H9 (cell line): ENCODE results near the gene RAB30. TPM values are rescaled to one million over a fixed set of nuclear protein-coding genes. Genes with fewer than 3 reads are reported as not detected.

ENCODE experiments used
- DNase-seq: peaks from one replicate; pipeline ENCODE4 v3.0.0-alpha.2; 2017
- H2AFZ ChIP-seq: one replicate; pipeline ENCODE4 v1.6.1; 2013; ENCODE audit warnings: mild to moderate bottlenecking, low read length, control low read depth, moderate library complexity
- H2AK5ac ChIP-seq: 2 replicates; pipeline ENCODE4 v1.6.1; 2013; ENCODE audit warnings: low read length, control low read depth, mixed read lengths; ENCODE audit not compliant: insufficient read length
- H2BK120ac ChIP-seq: one replicate; pipeline ENCODE4 v1.6.1; 2013; ENCODE audit warnings: low read depth, mild to moderate bottlenecking, low read length, control low read depth, inconsistent platforms; ENCODE audit not compliant: poor library complexity, severe bottlenecking
- H2BK12ac ChIP-seq: 2 replicates; pipeline ENCODE4 v1.6.1; 2013; ENCODE audit warnings: low read length, control low read depth, mixed read lengths, low read depth; ENCODE audit not compliant: insufficient read length
- H2BK15ac ChIP-seq: 2 replicates; pipeline ENCODE4 v1.6.1; 2013; ENCODE audit warnings: low read depth, low read length, control low read depth
- H2BK20ac ChIP-seq: one replicate; pipeline ENCODE4 v1.6.1; 2013; ENCODE audit warnings: low read depth, mild to moderate bottlenecking, low read length, control low read depth, inconsistent platforms; ENCODE audit not compliant: poor library complexity, severe bottlenecking
- H2BK5ac ChIP-seq: 2 replicates; pipeline ENCODE4 v1.6.1; 2013; ENCODE audit warnings: low read length, control low read depth, mixed read lengths; ENCODE audit not compliant: insufficient read length
- H3K14ac ChIP-seq: 2 replicates; pipeline ENCODE4 v1.6.1; 2013; ENCODE audit warnings: low read length, control low read depth; ENCODE audit not compliant: insufficient read depth
- H3K18ac ChIP-seq: 2 replicates; pipeline ENCODE4 v1.6.1; 2013; ENCODE audit warnings: low read depth, mild to moderate bottlenecking, mixed read lengths, low read length, control low read depth; ENCODE audit not compliant: insufficient read length
- H3K23ac ChIP-seq: 2 replicates; pipeline ENCODE4 v1.6.1; 2013; ENCODE audit warnings: low read length, control low read depth, mixed read lengths, low read depth; ENCODE audit not compliant: insufficient read length
- H3K23me2 ChIP-seq: 2 replicates; pipeline ENCODE4 v1.6.1; 2013; ENCODE audit warnings: low read depth, mild to moderate bottlenecking, mixed read lengths, low read length, control low read depth; ENCODE audit not compliant: insufficient read length, poor library complexity, severe bottlenecking
- H3K27ac ChIP-seq: 2 replicates; pipeline ENCODE4 v1.5.1; 2013; ENCODE audit warnings: low read length, control low read depth, mixed read lengths, low read depth; ENCODE audit not compliant: insufficient read length
- H3K27me3 ChIP-seq: 2 replicates; pipeline ENCODE4 v1.6.1; 2013; ENCODE audit warnings: low read length, control low read depth, inconsistent platforms; ENCODE audit not compliant: insufficient read depth
- H3K4ac ChIP-seq: 2 replicates; pipeline ENCODE4 v1.6.1; 2013; ENCODE audit warnings: low read depth, mild to moderate bottlenecking, control low read depth, inconsistent platforms, low read length, moderate library complexity
- H3K4me1 ChIP-seq: 2 replicates; pipeline ENCODE4 v1.6.1; 2013; ENCODE audit warnings: low read length, control low read depth, inconsistent platforms; ENCODE audit not compliant: insufficient read depth
- H3K4me2 ChIP-seq: 2 replicates; pipeline ENCODE4 v1.6.1; 2013; ENCODE audit warnings: low read length, control low read depth, mixed read lengths; ENCODE audit not compliant: insufficient read length, insufficient read depth
- H3K56ac ChIP-seq: 2 replicates; pipeline ENCODE4 v1.6.1; 2013; ENCODE audit warnings: low read depth, mild to moderate bottlenecking, mixed read lengths, low read length, control low read depth; ENCODE audit not compliant: insufficient read length
- H3K79me1 ChIP-seq: 2 replicates; pipeline ENCODE4 v1.6.1; 2013; ENCODE audit warnings: low read depth, mild to moderate bottlenecking, moderate library complexity, low read length, control low read depth, inconsistent platforms; ENCODE audit not compliant: insufficient read depth, poor library complexity, severe bottlenecking
- H3K79me2 ChIP-seq: 2 replicates; pipeline ENCODE4 v1.6.1; 2013; ENCODE audit warnings: low read length, control low read depth, inconsistent platforms; ENCODE audit not compliant: insufficient read depth
- H3K9ac ChIP-seq: 2 replicates; pipeline ENCODE4 v1.6.1; 2013; ENCODE audit warnings: low read length, control low read depth, mixed read lengths; ENCODE audit not compliant: insufficient read length; ENCODE audit errors: extremely low read depth
- H3K9me3 ChIP-seq: one replicate; pipeline ENCODE4 v1.6.1; 2013; ENCODE audit warnings: low read depth, low read length, inconsistent platforms; ENCODE audit not compliant: control insufficient read depth
- H3T11ph ChIP-seq: one replicate; pipeline ENCODE4 v1.6.1; 2013; ENCODE audit warnings: mild to moderate bottlenecking, low read length, control low read depth, inconsistent platforms
- H4K20me1 ChIP-seq: one replicate; pipeline ENCODE4 v1.6.1; 2013; ENCODE audit not compliant: control insufficient read depth, insufficient read length, insufficient read depth
- H4K5ac ChIP-seq: 2 replicates; pipeline ENCODE4 v1.6.1; 2013; ENCODE audit warnings: low read depth, mild to moderate bottlenecking, mixed read lengths, low read length, control low read depth; ENCODE audit not compliant: insufficient read length
- H4K8ac ChIP-seq: replicated peaks from 2 replicates; pipeline ENCODE4 v1.6.1; 2013; ENCODE audit warnings: low read length, control low read depth, mixed read lengths, low read depth; ENCODE audit not compliant: insufficient read length
- H4K91ac ChIP-seq: 2 replicates; pipeline ENCODE4 v1.6.1; 2013; ENCODE audit warnings: low read depth, mild to moderate bottlenecking, moderate library complexity, mixed read lengths, low read length, control low read depth; ENCODE audit not compliant: insufficient read length
- H3K27ac Mint-ChIP-seq, 3 experiments: 2 replicates in 2 of 3; 3 replicates in 1 of 3; pipeline ENCODE4 v1.8.0; 2020 to 2021; ENCODE audit warnings: mixed read lengths in 3 of 3, mild to moderate bottlenecking in 1 of 3, moderate library complexity in 1 of 3
- H3K27me3 Mint-ChIP-seq: 2 replicates; pipeline ENCODE4 v1.8.0; 2021; ENCODE audit warnings: low read depth, mild to moderate bottlenecking, moderate library complexity, mixed read lengths
- H3K36me3 Mint-ChIP-seq, 3 experiments: 2 replicates in 2 of 3; 3 replicates in 1 of 3; pipeline ENCODE4 v1.8.0; 2020 to 2021; ENCODE audit warnings: low read depth in 3 of 3, mixed read lengths in 3 of 3; ENCODE audit not compliant: insufficient read depth in 1 of 3
- H3K4me1 Mint-ChIP-seq, 2 experiments: 2 replicates each; pipeline ENCODE4 v1.8.0; 2020; ENCODE audit warnings: mixed read lengths in 2 of 2
- H3K4me3 Mint-ChIP-seq, 2 experiments: 2 replicates in 1 of 2; 3 replicates in 1 of 2; pipeline ENCODE4 v1.8.0; 2020 to 2021; ENCODE audit warnings: mild to moderate bottlenecking in 2 of 2, mixed read lengths in 2 of 2, moderate library complexity in 1 of 2
- H3K9me3 Mint-ChIP-seq, 2 experiments: 2 replicates in 1 of 2; 3 replicates in 1 of 2; pipeline ENCODE4 v1.8.0; 2020; ENCODE audit warnings: mild to moderate bottlenecking in 2 of 2, mixed read lengths in 2 of 2, moderate library complexity in 1 of 2
- CTCF ChIP-seq: fragments of 200-600 bp; sonication (generic); conservative IDR thresholded peaks from 3 replicates; pipeline ENCODE4 v1.8.0; 2021; ENCODE audit warnings: antibody characterized with exemption, mild to moderate bottlenecking
- WGBS: extraction: QIAGEN DNeasy Blood & Tissue Kit; methylation state at CpG from one replicate; pipeline ENCODE4 v1.1.7; 2013; ENCODE audit warnings: missing lambda C conversion rate, low lambda C conversion rate, mixed read lengths; ENCODE audit not compliant: insufficient read length; ENCODE audit errors: extremely low coverage; 5-methylcytosine and 5-hydroxymethylcytosine counted together
- total RNA-seq: library from RNA; stranded (reverse); gene quantifications from 2 replicates; pipeline ENCODE4 v1.2.1, GENCODE V29; 2021

The RAB30 gene
- total RNA-seq, 1 experiment from 2014 or later: 4.8 TPM

- no peak overlapping the region for H2BK15ac ChIP-seq
- no peak overlapping the region for H3T11ph ChIP-seq
- no peak overlapping the region for H2BK5ac ChIP-seq
- Mint-ChIP-seq H3K4me3 (no peak overlapping the region), H3K27me3 (no peaks in the 10 kb centered on the region), H3K4me1 (peaks cover 11 to 15% of the 10 kb centered on the region in 2 experiments), H3K36me3 (no peaks in the 10 kb centered on the region), H3K9me3 (no peaks in the 10 kb centered on the region), H3K27ac (peak overlapping the region in 1 of 3 experiments; percentile 46; a peak in 1 of 7 replicates)
- WGBS: no CpG with 5 or more reads among the region's 7 CpGs
- no peak overlapping the region for H2AFZ ChIP-seq
- no peak overlapping the region for H2BK12ac ChIP-seq
- no peaks in the 10 kb centered on the region for H3K9me3 ChIP-seq
- no peak overlapping the region for H2AK5ac ChIP-seq
- H3K23ac ChIP-seq: no peak overlapping the region
- no peak overlapping the region for H4K5ac ChIP-seq
- TF ChIP-seq CTCF: no peak
- H3K79me1 ChIP-seq: no peaks in the 10 kb centered on the region
- H4K20me1 ChIP-seq: peaks cover 2% of the 10 kb centered on the region
- H3K4me2 ChIP-seq: no peak overlapping the region
- no peaks in the 10 kb centered on the region for H3K23me2 ChIP-seq
- no peak for DNase-seq
- no peak overlapping the region for H3K4ac ChIP-seq
- no peak overlapping the region for H3K27ac ChIP-seq
- H3K79me2 ChIP-seq: no peaks in the 10 kb centered on the region
- H2BK120ac ChIP-seq: no peak overlapping the region
- no peak overlapping the region for H3K18ac ChIP-seq
- no peak overlapping the region for H3K14ac ChIP-seq
- H3K4me1 ChIP-seq: no peaks in the 10 kb centered on the region
- H4K8ac ChIP-seq: no peak overlapping the region
- H2BK20ac ChIP-seq: no peak overlapping the region
- H3K27me3 ChIP-seq: no peaks in the 10 kb centered on the region
- H3K9ac ChIP-seq: no peak overlapping the region
- H3K56ac ChIP-seq: no peak overlapping the region
- H4K91ac ChIP-seq: no peak overlapping the region
Observed at GRCh38 chr11:83012168-83013067, 59.3 kb downstream of the RAB30 start.
